ENCODE measurements around the gene CTRB2.

CTRB2 gene

DNA sequence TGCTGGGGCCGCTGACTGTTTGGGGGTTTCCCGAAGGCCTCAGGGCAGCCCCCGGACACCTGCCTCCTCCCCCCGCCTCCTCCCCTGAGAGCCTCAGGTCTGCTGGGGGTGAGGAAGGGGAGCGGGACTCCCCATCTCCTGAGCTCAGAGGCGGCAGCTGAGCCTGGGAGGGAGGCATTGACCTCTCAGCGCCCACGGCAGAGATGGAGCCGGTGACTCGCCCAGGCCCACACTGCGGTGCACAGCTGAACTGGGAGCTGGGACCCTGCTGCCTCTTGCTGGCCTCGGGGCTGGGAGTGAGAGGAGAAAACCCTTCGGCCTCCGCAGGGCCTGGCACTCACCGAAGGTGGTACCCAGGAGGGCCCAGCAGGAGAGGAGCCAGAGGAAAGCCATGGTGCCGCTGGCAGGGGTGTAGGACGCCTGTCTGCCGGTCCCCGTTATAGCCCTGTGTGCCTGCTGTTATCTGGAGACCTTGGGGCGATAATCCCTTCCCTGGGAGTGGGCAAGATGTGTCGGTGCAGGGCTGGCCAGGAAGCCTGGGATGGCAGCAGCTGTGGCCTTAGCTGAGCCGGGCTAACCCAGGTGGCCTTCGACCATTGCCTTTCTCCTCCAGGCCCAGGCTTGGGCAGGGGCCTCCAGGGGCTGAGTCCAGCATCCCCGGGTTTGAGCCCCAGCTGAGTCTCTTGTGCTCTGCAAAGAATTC lies at the start of gene CTRB2:
TSS of gene CTRB2 (minus strand) at position 413 of the 703 bp plus-strand sequence. CDS start at position 393, 20 bp downstream.
- DNase-seq (ENCODE audit: low read depth in 2 of 2, low spot score in 1 of 2): no peak

DNA sequence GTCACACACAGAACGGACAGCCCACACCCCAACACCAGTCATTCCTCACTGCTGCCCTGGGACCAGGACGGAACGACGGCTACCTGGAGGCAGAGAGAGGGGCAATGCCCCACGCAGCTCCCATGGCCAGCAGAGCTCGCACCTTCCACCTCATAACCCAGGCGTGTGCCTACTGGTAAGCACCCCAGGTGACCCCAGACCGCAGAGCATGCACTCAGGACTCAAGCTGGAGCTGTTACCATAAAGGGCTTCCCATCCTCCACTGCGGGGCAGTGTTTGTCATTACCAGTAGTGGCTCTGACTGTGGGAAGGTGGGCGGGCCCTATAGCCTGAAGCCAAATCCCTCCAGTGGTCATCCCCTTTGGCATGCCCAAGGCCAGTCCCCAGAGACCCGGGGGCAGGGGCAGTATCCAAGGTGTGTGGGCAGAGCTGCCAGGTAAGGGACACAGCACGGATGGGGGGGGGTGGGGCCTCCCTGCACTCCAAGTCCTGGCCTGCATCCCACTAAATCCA lies 49.2 kb upstream of the CTRB2 start:
- DNase-seq (ENCODE audit: low read depth in 2 of 2, low spot score in 1 of 2): no peak

DNA sequence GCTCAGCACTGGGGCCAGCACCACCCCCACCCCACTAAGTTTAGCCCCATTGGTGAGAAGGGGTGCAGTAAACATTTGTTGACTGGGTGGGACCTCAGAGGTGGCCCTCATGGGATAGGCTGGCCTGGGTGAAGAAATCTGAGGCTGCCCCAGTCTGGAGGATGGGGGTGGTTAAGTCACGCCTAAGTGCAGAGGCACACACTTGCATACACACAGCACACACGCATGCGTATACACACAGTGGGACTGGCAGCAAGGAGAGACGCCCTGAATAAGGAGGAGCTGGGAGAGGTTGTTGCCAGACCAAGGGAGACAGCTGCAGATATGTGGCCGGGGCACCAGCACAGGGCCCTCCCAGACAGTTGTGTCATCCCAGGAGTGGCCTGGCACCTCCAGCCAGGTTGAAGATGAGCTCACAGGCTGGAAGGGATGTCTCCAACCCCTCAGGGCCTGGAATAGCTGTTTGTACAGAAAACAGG lies 47.4 kb upstream of the CTRB2 start:
- DNase-seq (ENCODE audit: low read depth in 2 of 2, low spot score in 1 of 2): no peak

DNA sequence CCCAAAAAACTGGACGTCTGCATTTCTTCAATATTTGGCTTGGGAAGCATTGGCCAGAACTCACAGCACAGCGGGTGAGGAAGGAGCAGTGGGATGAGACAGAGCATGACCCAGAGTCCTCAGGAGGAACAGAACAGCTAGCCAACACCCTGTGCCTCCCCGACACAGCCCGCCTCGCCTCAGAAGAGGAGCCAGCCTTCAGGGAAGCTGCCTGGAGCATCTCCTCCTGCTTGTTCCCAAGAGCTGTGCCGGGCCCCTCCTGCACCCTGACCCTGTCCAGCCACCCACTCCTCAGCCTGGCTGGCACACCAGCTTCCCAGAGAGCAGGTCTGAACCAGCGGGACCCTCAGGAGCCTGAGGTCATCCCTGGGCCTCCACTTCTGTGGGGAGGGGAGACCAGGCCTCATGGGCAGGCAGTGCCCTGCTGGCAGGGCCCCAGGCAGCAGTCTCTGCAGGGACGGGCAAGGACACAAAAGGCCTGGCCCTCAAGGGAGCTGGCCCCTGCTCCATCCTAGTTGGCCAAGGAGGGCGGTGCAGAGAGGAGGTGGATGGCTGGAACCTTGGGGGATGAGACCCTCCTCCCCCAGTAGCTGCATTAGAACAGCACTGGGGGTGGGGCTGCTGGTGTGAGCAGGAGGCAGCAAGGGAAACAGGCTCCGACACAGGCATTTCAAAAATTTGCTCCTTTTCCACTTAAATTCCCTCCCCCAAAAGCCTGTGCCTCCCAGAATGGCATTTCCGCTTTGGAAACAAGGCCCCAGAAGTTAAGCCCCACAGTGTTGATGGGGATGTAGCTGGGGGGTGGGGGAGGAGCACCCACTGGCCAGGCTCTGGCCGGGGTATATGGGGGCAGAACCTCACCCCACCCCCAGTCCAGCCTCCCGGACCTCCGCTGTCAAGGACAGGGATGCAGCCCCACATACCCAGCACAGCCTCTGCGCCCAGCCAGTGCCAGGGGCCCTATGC lies 46.3 kb upstream of the CTRB2 start:
- no peak for DNase-seq (ENCODE audit: low read depth in 2 of 2, low spot score in 1 of 2)

DNA sequence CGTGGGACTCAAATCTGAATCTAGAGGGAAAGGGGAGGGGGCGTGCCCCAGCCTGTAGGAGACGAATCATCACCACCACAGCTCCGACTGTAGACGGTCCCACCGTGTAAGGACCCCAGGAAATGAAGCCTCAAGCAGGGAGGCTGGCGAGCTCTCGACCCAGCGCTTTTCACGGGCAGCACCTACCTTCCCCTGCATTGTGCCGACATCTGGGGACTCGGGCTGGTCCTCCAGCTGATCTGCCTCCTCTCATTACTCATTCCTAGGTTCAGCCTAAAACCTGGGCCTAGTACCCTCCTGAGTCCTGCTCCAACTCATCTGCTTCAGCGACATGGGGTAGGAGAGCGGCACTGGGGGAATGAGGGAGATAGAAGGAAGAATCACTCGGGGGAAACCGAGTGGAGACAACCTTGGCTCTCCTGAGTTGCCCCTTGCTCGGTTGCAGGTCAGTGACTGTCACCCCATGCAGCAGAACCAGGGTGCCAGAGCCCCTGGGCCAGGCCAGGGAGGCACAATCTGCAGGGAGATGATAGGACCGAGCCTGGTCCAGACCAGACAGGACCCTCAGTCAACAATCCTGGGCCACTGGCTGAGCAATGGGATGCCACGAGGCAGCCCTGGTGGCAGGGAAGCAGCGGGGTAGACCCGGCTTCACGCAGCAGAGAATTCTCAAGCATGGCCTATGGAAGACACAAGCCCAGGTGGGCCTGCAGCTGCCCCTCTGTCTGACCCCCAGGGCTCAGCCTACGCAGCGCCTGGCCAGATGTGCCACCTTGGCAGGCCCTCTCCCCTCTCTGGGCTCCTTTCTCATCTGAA lies 45.3 kb upstream of the CTRB2 start:
- no peak for DNase-seq (ENCODE audit: low read depth in 2 of 2, low spot score in 1 of 2)

DNA sequence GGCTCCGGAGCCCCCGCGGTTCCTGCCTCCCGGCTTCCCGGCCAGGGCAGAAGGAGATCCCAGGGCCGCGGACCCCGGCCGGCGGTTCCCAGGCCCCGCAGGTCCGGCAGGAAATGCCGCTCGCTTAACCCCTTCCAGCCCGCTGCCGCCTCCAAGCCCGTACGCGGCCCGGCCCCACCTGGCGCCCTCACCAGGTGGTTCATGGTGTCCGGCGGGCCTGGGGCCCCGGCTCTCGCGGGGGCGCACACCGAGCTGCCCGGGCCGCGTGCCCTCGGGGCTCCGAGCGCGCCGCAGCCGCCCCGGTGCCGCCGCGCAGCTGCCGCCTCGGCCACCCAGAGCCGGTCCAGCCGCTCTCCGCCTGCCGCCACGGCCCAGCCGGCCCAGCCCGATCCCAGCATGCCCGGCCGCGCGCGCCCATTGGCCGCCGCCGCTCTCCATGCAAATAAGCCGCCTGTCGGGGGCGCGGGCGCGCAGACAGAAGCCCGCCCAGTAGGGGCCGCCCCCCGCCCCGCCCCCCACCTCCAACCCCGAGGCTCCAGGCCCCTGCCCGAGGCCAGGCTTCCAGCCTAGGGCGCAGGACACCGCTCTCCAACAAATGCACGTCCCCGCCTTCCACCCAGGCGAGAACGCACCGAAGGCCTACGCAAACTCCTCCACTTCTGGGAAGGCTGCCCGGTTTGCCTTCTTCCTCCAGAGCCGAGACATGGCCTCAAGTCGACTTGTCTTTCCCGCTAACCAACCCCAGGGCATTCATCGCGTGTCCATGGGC lies 44.5 kb upstream of the CTRB2 start, which contains the start of gene BCAR1:
TSS of gene BCAR1 (minus strand) at position 345 of the 769 bp plus-strand sequence. CDS start at position 203, 142 bp downstream.
- no peak for DNase-seq (ENCODE audit: low read depth in 2 of 2, low spot score in 1 of 2)

DNA sequence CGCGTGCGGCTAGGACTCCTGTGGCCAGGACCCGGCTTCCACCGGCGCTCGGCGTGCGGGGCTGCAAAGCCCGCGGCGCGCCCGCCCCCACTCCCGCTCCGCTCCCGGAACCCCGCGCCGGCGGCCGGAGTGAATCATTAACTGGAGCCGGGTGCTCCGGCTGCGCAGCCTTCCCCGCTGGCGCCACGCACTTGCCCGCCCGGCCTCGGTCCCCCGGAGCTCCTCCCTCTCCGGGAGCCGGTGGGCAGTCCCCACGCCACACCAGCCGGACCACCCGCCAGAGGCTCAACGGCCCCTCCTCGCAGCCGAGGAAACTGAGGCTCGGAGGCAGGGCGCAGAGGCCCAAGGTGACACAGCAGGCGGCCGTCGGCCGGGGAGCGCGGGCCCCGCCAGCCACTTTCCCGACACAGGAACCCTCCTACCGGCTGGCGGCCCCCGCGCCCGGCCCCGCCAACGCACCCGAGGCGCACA lies 43.9 kb upstream of the CTRB2 start:
- no peak for DNase-seq (ENCODE audit: low read depth in 2 of 2, low spot score in 1 of 2)

DNA sequence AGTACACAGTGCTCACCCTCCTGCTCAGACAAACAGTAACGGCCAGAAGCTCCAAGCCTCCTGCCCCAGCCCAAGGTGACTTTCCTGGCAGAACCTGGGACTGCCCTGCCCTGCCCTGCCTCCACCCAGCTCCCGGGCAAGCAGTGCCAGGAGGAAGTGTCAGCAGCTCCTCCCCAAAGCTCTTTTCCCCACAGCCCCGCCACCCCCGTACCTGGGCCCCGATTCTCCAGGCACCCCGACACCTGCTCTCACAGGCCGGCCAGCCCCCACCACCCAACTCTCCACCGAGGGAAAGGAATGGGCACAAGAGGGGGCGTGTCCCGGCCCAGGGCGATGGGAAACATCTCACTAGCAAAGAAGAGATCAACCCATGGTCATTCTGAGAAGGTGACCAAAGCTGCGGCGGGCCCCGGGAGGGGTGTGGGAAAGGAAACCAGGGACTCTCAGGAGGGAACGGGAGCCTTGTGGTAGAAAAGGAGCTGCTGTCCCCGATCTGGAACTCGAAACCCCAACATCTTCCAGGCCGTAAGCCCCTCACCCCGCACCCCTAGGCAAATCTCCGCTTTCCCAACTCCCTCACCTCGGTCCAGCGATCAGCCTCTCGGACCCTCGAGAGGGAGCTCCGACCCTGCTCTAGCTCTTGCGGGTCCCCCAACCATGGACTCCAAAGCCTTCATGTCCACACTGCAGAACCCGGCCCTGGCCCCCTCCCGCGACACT lies 43.3 kb upstream of the CTRB2 start:
- no peak for DNase-seq (ENCODE audit: low read depth in 2 of 2, low spot score in 1 of 2)

DNA sequence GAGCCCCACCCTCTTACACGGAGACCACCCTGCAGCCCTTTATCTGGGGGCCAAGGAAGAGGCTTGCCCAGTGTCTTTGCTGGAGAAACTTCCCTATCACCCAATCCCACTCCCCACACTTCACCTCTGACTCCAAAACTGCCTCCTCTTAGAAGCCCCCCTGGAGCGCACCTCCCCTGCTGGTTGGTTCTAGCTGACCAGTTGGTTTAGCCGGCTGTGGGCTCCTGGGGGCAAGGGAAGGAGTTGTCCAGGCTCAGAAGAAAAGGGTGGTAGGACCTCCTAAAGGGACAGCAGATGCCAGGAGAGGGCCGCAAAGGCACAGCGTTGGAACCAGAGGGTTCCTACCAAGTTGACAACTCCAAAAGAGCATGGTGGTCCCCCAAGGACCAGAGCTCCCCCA lies 42.5 kb upstream of the CTRB2 start:
- no peak for DNase-seq (ENCODE audit: low read depth in 2 of 2, low spot score in 1 of 2)

DNA sequence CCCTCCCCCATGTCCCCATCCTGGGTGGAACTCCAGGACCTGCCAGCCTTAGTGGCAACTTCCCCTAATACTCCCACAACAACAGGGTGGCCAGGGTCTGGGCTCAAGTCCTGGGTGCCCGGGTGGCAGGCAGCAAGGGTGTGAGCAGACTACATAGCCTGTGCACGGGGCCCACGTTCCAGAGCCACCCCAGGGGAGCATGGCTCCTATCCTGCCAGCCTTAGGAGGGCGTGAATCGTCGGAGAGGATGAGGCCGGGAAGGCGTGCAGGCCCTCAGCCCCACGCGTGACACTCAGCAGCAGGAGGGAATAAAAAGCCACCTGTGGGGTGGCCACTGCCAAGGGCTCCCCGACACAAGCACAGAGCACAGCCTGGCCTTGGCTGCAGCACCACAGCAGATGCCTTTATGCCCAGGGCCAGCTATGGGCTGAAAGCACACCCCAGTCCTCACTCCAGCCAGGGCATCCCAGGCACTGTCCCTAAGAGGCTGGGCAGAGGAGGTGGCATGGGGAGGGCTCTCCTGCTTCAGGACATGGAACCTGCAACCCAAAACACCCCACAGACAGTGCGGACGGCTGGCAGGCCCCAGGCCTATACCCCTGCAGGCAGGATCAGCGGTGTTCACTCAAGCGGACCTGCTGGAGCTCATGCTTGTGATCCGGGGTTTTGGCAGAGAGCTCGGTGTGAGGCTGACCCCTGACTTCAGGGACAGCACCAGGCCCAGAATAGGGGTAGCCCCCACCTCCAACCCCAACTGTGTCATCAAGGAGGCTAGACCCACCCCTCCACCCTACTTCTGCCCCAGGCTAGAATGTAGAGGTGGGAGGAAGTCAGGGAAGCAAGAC lies 41.8 kb upstream of the CTRB2 start:
- no peak for DNase-seq (ENCODE audit: low read depth in 2 of 2, low spot score in 1 of 2)

DNA sequence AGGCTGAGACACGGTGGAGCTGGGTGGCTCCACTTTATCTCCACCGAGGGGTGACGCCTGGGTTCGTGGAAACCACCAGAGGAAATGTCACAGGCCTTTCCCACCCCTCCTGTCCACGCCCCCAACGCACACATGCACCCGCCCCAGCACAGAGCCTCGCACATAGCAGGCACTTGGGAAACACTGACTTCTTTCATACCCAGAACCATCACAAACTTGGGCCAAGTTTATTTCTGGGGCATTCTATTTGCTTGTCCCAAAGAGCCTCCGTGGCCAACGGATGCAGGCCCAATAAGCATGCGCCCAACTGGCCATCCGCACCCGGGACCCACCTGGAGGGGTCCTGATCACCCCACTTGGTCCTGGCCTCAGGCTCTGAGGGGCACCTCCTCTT lies 41.2 kb upstream of the CTRB2 start:
- no peak for DNase-seq (ENCODE audit: low read depth in 2 of 2, low spot score in 1 of 2)

DNA sequence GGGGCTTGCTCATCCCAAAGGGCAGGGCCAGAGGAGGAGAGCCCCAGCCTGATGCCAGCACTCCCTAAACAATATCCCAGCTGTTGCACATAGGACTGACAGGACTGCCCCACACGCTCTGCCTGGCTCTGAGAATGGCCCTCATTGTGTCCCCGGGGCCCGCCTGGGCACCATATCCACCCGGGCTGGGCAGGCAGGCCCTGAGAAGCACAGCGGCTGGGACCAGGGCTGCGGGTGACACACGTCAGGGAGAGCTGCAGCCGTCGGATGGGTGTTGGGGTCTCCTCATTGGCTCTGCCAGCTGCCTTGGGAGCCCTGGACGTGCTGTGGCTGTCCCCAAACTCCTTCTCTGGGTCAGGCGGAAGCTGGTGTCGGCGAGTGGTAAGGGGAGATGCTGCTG lies 40.3 kb upstream of the CTRB2 start:
- no peak for DNase-seq (ENCODE audit: low read depth in 2 of 2, low spot score in 1 of 2)

DNA sequence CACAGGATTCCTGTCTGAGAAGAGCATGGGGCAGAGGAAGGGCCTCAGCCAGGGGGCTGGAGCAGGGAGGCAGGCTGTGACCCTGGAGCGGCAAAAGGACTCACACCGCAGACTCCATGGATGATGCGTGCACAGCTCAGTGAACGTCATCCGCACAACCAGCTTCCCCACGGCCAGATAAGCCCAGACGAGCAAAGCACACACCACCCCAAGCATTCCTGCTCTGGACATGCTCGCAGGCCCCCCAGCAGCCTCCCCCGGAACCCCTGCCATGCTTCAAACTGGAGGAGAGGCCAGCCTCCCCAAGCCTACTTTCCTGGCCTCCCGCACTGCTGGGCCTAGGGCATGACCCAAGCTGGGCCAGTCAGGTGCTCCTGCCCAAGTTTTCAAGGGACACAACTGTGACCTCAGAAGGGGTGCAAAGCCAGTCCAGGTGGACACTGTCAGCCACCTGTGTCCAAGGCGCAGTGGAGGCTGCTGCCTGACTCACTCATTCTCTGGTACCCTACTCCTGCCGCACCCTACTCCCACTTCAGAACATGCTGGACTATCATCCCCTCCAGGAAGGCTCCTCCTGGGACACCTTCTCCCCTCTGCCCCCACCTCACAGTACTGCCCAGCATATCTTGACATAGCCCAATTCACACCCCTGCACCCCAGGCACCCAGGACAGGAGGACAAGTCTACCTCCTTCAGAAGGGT lies 39.7 kb upstream of the CTRB2 start:
- DNase-seq (ENCODE audit: low read depth in 2 of 2, low spot score in 1 of 2): no peak

DNA sequence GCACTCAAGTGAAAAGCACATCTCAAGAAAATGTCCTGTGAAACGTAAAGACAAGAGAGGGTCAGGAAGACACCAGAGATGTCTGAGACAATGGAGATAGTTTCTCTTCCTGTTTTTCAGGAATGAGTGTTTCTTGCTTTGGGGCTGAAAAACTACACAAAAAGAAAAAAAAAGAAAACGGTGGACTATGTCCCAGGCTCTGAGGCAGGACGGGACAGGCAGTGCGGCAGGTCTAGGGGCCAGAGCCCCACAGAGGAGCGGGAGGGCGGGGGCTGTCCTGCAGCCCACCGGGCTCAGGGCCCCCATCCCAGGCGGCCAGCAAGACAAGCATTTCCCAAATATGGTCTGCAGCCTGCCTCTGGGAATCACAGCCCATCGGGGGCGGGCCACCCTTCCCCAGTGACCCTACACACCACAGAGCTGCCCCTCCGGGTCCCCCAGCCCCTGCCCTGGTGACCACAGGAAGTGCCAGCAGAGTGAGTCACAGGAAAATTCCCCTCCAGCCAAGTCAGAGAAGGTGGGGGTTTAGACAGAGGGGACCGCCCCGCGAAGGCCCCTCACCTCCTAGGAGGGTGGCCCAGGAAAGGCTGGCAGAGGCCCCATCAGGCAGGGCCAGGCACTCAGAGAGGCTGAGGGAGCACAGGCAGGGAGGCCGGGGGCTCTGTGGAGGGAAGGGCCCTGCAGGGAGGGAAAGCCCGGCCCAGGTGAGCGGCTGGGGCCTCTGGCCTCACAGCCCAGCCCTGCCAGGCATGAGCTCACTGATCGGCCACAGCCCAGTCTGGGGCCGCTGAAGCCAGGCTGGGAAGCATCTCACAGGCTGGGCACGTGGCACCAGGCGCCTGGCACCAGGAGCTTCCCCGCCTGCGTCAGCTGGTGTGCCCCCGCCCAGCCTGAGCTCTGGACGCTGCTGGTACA lies 38.1 kb upstream of the CTRB2 start:
- DNase-seq (ENCODE audit: low read depth in 2 of 2, low spot score in 1 of 2): no peak

DNA sequence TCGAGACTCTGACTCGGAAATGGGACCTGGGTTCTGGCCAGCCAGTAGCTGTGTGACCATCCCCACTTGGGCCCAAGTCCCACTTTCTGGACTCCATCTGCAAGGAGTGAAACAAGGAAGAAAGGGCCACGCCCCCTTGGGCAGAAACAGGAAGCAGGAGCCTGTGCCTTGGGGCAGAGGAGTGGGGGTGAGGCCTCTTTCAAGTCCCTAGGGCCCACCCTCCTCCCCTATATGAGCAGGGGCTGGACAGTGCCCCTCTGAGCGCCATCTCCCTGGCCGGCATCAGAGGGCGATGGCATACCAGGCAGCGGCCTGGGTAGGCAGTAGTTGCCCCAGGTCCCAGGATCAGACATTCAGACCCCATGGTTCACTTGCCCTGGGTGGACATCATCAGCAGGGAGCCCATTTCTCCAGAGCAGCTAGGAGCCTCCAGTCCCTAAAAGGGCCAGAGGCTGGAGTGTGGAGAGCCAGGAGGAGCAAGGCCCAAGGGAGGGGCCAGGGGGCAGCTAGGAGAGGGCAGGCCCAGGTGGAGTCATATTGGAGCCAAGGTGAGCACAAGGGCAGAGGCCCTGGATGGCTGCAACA lies 37.4 kb upstream of the CTRB2 start:
- DNase-seq (ENCODE audit: low read depth in 2 of 2, low spot score in 1 of 2): no peak

DNA sequence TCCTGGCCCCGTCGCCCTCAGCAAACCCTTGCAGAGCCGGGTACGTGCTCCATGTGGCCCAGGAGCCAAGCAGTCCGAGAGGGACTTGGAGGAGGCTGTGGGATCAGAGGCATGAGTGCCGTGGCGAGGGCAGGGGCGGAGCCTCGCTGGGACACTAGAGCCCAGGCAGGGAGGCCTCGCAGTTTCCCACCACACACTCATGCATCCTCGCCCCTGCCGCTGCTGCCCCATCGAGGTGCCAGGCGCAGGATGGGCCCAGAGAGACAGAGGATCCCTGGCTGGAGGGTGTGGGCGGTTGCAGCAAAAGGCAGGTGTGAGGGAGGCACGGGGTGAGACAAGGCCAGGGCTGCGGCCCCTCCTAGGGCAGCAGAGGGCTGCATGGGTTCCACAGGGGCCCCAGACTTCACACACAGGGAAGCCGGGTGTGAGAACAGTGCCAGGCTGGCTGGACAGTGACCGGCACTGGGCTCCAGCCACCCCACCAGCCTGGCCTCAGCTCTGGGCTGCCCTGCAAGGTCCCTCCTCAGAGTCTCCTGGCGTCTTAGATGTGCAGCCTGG lies 36.8 kb upstream of the CTRB2 start:
- DNase-seq (ENCODE audit: low read depth in 2 of 2, low spot score in 1 of 2): no peak

Measured in stimulated activated CD8-positive, alpha-beta memory T cell treated with anti-CD3 and anti-CD28 coated beads, Interleukin-4, amount 100 ng/mL, for 1 hour (primary cell).